Breast epithelium (tissue), 4 donors: ENCODE measurements around the gene CRTAC1. TPM values are rescaled to one million over a fixed set of nuclear protein-coding genes. Genes with fewer than 3 reads are reported as not detected.
A peak's percentile ranks its signal among the peaks of the same experiment; 100 is the strongest.

Experiments
- DNase-seq, 2 donors: peaks; one replicate each; pipeline ENCODE4 v3.0.0-alpha.2; 2019; ENCODE audit warnings: low spot score in 2 of 2
- H3K27ac ChIP-seq, 2 donors: fragments of 200-600 bp; sonication (generic) in 1 of 2; one replicate each; pipeline ENCODE4 v1.5.1; 2016 to 2019; ENCODE audit warnings: mild to moderate bottlenecking in 1 of 2
- H3K27me3 ChIP-seq, 2 donors: fragments of 200-600 bp; sonication (generic) in 1 of 2; one replicate each; pipeline versions ENCODE4 v1.5.1 to v1.6.0; 2017 to 2019; ENCODE audit warnings: control low read depth in 1 of 2, mild to moderate bottlenecking in 1 of 2
- H3K36me3 ChIP-seq: fragments of 200-600 bp; one replicate; pipeline ENCODE4 v1.5.1; 2019
- H3K4me1 ChIP-seq, 2 donors: fragments of 200-600 bp; sonication (generic); one replicate each; pipeline ENCODE4 v1.5.1; 2016 to 2019; ENCODE audit warnings: control low read depth in 1 of 2
- H3K4me3 ChIP-seq, 3 donors: fragments of 200-600 bp; sonication (generic); 1 replicate in 2 of 3; 2 replicates in 1 of 3; pipeline ENCODE4 v1.5.1; 2016 to 2019; ENCODE audit warnings: mild to moderate bottlenecking in 3 of 3, moderate library complexity in 2 of 3
- H3K9me3 ChIP-seq, 2 donors: fragments of 200-600 bp; sonication (generic) in 1 of 2; one replicate each; pipeline ENCODE4 v1.5.1; 2016 to 2019; ENCODE audit warnings: control low read depth in 1 of 2
- CTCF ChIP-seq, 3 donors: fragments of 450-650 bp; IDR thresholded peaks; one replicate each; pipeline ENCODE4 v1.5.1; 2016 to 2017; ENCODE audit warnings: antibody characterized with exemption in 3 of 3, mild to moderate bottlenecking in 3 of 3, moderate library complexity in 3 of 3
- POLR2A ChIP-seq: fragments of 450-650 bp; IDR thresholded peaks from one replicate; pipeline ENCODE4 v1.6.1; 2016; ENCODE audit warnings: antibody characterized with exemption, mild to moderate bottlenecking, moderate library complexity
- POLR2AphosphoS5 ChIP-seq, 3 donors: sonication (generic); formaldehyde crosslinking; IDR thresholded peaks; one replicate each; pipeline ENCODE4 v1.6.1; 2017; ENCODE audit warnings: antibody characterized with exemption in 3 of 3
- intact Hi-C: fragments of 100-400 bp; cut with DNase I; formaldehyde crosslinking; loops from one replicate; pipeline ENCODE4 v1.15.1; 2023; ENCODE audit warnings: low total_unique reads
- total RNA-seq, 3 donors: library from RNA; depleted of rRNA; stranded (reverse); fragments of >200 nt; gene quantifications; one replicate each; pipeline ENCODE4 v1.1.0, GENCODE V29; 2016

The CRTAC1 gene
- total RNA-seq, 3 donors from 2014 or later, result 1.6 to 4.7 (median 1.9) TPM

GRCh38 chr10:97868134-97868685, 162.2 kb downstream of the CRTAC1 start:
- intact Hi-C loops, result no loop called here

GRCh38 chr10:97867220-97867800, 163.1 kb downstream of the CRTAC1 start:
- DNase-seq, result no peak
- no peaks in the 10 kb centered on the region for H3K9me3 ChIP-seq
- H3K4me1 ChIP-seq, result peaks cover 3 to 10% of the 10 kb centered on the region in 2 donors
- intact Hi-C loops, result no loop called here
- no peak for TF ChIP-seq POLR2A
- TF ChIP-seq CTCF (IDR thresholded peaks at IDR 0.05), result no peak
- no peak for TF ChIP-seq POLR2AphosphoS5 (IDR thresholded peaks at IDR 0.05)
- no peak overlapping the region for H3K4me3 ChIP-seq
- H3K36me3 ChIP-seq, result no peaks in the 10 kb centered on the region
- no peaks in the 10 kb centered on the region for H3K27me3 ChIP-seq
- H3K27ac ChIP-seq, result no peak overlapping the region

More at GRCh38 chr10:97868134-97868685, 162.2 kb downstream of the CRTAC1 start:
- Histone ChIP-seq H3K4me3 (no peak overlapping the region), H3K36me3 (no peaks in the 10 kb centered on the region), H3K27ac (peak overlapping the region in 1 of 2 donors; percentile 49), H3K9me3 (no peaks in the 10 kb centered on the region), H3K27me3 (no peaks in the 10 kb centered on the region), H3K4me1 (peaks cover 3 to 10% of the 10 kb centered on the region in 2 donors)
- DNase-seq, result no peak
- TF ChIP-seq POLR2A, result no peak

- Histone ChIP-seq H3K27ac (no peak overlapping the region), H3K4me3 (no peak overlapping the region), H3K4me1 (peaks cover 3 to 10% of the 10 kb centered on the region in 2 donors), H3K36me3 (no peaks in the 10 kb centered on the region), H3K9me3 (no peaks in the 10 kb centered on the region), H3K27me3 (no peaks in the 10 kb centered on the region)
- intact Hi-C loops, result no loop called here
- TF ChIP-seq POLR2A (no peak), POLR2AphosphoS5 (IDR thresholded peaks at IDR 0.05) (no peak)
- no peak for DNase-seq
These were observed 163.7 kb downstream of the CRTAC1 start for GRCh38 chr10:97866524-97867219.

- DNase-seq, result no peak
- Histone ChIP-seq H3K36me3 (no peaks in the 10 kb centered on the region), H3K4me3 (no peak overlapping the region), H3K27ac (no peak overlapping the region), H3K9me3 (no peaks in the 10 kb centered on the region), H3K4me1 (peaks cover 3 to 10% of the 10 kb centered on the region in 2 donors), H3K27me3 (no peaks in the 10 kb centered on the region)
- intact Hi-C loops, result no loop called here
- TF ChIP-seq POLR2A, result no peak
- TF ChIP-seq CTCF (IDR thresholded peaks at IDR 0.05), result no peak
- no peak for TF ChIP-seq POLR2AphosphoS5 (IDR thresholded peaks at IDR 0.05)
These were observed 164.9 kb downstream of the CRTAC1 start for GRCh38 chr10:97865488-97865887.

GRCh38 chr10:97863808-97864207, 166.6 kb downstream of the CRTAC1 start:
- intact Hi-C loops, result no loop called here
- no peaks in the 10 kb centered on the region for H3K27me3 ChIP-seq
- no peaks in the 10 kb centered on the region for H3K36me3 ChIP-seq
- H3K4me3 ChIP-seq, result no peak overlapping the region
- DNase-seq, result no peak
- no peaks in the 10 kb centered on the region for H3K9me3 ChIP-seq
- peaks cover 0 to 2% of the 10 kb centered on the region in 2 donors for H3K4me1 ChIP-seq
- TF ChIP-seq POLR2AphosphoS5 (IDR thresholded peaks at IDR 0.05), result no peak
- no peak for TF ChIP-seq POLR2A
- no peak for TF ChIP-seq CTCF (IDR thresholded peaks at IDR 0.05)
- H3K27ac ChIP-seq, result no peak overlapping the region

GRCh38 chr10:97861924-97862323, 168.5 kb downstream of the CRTAC1 start:
- DNase-seq, result no peak
- Histone ChIP-seq H3K36me3 (no peaks in the 10 kb centered on the region), H3K9me3 (no peaks in the 10 kb centered on the region), H3K4me3 (no peak overlapping the region), H3K27me3 (no peaks in the 10 kb centered on the region), H3K27ac (no peak overlapping the region), H3K4me1 (no peaks in the 10 kb centered on the region)
- TF ChIP-seq POLR2A (no peak), POLR2AphosphoS5 (IDR thresholded peaks at IDR 0.05) (no peak), CTCF (IDR thresholded peaks at IDR 0.05) (no peak)
- intact Hi-C loops, result no loop called here
